GM10266 (cell line): ENCODE measurements around the gene OPCML.

Experiments used
- DNase-seq: peaks from one replicate; pipeline ENCODE4 v3.0.0; 2012; ENCODE audit errors: extremely low spot score
- TF ChIP-seq, protein P1 (sequence below): IDR thresholded peaks from 2 replicates; pipeline ENCODE4 v1.5.1; 2012; ENCODE audit warnings: mild to moderate bottlenecking, low read depth; ENCODE audit not compliant: control insufficient read depth, insufficient read depth; ENCODE audit errors: missing control alignments

The OPCML gene

DNA sequence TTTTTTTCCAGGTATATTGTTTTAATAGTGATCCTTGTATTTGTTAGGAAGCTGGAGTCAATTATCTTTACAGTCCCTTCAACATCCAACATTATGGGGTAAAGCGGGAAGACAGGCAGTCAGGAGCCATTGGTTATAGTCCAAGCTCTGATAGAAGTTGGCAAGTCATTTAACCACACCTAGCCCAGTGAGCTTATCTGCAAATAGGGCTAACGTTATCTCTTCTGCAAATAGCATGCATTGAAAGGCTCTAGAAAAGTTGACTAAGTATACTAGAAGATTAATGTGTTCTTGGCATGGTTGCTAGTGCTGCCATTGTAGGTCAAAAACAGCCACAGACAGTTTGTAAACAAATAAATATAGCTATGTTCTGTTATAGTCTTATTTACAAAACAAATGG is 520.7 kb downstream of the OPCML start:
- no peak for DNase-seq
- TF ChIP-seq, protein P1, sequence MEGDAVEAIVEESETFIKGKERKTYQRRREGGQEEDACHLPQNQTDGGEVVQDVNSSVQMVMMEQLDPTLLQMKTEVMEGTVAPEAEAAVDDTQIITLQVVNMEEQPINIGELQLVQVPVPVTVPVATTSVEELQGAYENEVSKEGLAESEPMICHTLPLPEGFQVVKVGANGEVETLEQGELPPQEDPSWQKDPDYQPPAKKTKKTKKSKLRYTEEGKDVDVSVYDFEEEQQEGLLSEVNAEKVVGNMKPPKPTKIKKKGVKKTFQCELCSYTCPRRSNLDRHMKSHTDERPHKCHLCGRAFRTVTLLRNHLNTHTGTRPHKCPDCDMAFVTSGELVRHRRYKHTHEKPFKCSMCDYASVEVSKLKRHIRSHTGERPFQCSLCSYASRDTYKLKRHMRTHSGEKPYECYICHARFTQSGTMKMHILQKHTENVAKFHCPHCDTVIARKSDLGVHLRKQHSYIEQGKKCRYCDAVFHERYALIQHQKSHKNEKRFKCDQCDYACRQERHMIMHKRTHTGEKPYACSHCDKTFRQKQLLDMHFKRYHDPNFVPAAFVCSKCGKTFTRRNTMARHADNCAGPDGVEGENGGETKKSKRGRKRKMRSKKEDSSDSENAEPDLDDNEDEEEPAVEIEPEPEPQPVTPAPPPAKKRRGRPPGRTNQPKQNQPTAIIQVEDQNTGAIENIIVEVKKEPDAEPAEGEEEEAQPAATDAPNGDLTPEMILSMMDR, result no peak

DNA sequence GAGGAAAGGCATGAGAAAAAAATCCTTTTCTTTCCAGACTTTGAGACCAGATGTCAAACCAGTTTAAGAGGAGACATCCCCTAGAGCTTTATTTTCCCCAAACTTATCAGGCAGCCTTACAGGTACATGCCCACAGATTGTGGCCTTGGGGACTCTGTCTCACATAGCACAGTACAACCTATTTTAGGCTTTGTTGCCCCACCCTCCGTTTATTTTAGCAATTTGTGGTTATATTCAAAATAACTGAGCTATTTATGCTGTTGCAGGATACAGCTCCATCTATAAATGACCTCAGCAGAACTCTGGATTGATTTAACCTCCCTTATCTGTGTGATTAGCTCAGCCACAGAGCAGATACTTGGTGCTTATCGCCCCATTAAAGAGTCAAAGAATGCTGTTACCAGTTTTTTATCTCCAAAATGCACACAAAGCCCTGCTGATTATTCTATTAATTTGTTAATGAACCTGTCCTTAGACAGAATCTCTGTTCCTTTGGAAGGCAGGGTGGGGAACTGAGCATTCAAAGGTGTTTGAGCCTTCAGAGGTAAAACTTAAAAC is 525.2 kb downstream of the OPCML start:
- DNase-seq, result no peak
- TF ChIP-seq, protein P1, result no peak

DNA sequence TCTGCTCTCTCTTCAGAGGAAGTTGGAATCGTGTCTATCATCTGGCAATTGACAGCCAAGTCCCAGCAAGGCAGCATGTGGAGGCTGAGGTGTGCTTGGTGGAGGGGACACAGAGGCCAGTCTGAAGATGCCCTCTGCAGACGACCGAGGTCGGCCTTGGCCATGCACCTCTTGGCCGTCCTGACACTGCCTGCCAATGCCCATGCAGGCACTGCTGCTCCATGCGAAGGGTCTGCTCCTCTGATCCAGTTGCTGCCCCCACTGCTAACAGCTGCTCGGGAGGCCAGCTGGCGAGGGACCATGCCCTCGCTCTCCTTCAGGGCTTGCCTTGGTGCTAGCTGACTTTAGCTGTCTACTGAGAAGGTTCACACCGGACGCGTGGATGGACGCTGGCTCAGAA is 527.9 kb downstream of the OPCML start:
- TF ChIP-seq, protein P1, result no peak

DNA sequence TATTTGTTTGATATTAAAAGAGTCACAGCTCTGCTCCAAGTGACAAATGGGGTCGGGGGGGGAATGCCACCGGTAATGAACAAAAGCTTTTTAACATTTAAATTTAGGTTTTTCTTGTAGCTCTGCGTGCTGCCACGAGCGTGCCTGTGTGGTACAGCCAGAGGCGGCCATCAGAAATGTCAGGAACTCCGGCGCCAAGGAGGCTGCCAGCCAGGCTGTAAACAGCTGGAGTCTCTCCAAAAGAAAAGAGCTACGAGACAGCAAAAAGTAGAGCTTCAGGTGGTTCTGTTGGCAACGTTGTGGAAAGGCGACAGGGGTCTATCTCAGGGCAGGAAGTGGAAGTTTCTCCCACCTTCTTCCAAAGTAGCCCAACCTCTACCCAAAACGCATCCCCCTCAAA is 532.8 kb downstream of the OPCML start:
- TF ChIP-seq, protein P1, result no peak
- no peak for DNase-seq

More for the DNA sequence above, 527.9 kb downstream of the OPCML start:
- DNase-seq, result no peak

DNA sequence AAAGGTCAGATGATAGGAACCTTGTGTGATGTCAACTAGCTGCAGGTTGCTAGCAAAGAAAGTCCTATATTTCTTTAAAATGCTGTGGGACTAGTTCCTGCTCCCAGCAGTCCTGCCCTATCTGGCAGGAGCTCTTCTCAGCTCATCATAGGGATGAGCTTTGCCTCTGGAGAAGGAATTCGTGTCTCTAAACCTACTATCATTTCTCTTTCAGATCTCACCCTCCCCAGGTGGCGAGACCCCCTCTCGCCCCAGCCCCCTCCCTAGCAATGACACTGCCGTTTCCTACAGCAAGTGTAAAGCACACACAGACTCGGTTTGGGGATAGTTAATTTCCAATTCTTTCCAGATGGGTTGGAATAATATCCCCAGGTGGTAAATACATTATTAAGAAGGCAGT is 533.3 kb downstream of the OPCML start:
- TF ChIP-seq, protein P1, result no peak
- no peak for DNase-seq

DNA sequence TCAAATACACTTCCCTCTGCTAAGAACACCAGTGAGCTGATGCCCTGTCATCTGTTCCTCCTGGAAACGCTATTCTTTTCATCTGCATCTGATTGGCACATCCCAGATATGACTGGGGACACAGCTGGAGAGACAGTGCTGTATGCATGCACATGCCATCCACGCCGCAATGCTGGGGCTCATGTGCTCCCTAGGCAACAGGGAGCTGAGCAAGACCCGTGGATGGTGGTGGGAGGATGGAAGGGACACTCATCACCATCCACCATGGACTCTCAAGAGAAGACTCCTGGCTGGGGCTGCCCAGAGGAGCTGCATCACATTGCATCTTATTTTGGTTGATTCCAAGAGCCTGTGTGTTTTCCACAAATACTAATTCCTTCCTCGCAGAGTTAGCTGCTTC is 534.9 kb downstream of the OPCML start:
- no peak for DNase-seq
- TF ChIP-seq, protein P1, result no peak

DNA sequence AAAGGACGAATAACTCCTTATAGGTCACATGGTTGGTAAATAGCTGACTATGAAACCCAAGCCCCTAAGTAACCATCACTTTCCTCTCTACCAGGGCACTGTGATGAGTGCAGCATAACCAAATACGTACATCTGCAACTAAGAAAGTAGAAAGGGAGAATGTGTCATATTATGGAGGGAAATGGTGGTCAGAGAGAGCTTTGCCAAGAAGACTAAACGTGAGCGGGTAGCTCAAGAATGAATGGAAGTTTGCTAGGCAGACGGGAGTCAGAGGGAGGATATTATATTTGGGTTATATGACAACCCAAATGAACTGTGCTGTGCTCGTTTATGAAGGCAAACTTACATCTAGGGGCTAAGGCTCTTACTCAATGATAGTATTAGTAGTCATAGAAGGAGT is 537.3 kb downstream of the OPCML start:
- no peak for DNase-seq
- TF ChIP-seq, protein P1, result no peak
